ENCODE measurements around the gene TNS3. TPM values are rescaled to one million over a fixed set of nuclear protein-coding genes. Genes with fewer than 3 reads are reported as not detected.

TNS3 gene
- total RNA-seq, 1 experiment from 2014 or later, result 9.5 TPM

DNA sequence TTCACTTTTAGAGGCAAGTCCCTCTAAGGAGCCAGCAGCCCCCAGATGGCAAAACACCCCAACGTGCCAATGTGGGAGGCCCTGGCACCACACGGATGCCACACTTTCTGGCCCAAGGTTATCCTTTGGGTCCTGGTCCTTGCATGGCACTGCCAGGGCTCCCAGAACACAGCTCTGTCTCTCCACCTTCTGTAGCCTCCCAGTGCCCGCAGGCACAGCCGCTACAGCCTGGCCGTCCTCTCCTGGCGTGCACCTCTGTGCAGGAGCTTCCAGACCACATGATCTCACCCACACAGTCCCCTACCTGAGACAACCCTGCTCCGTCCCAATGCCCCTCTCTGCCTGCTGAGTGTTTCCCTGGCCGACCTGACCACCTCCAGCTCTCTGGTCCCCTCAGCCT, 215.0 kb downstream of the TNS3 start:
- H2BK20ac ChIP-seq (ENCODE audit: low read depth, low read length, poor library complexity, severe bottlenecking), result no peak overlapping the region
- no peaks in the 10 kb centered on the region for H3K23me2 ChIP-seq (ENCODE audit: insufficient read length, low read depth, low read length, poor library complexity, severe bottlenecking)
- TF ChIP-seq CTCF (conservative IDR thresholded peaks at IDR 0.05), result no peak
- Mint-ChIP-seq H3K36me3 (ENCODE audit: insufficient read depth in 1 of 3, low read depth in 3 of 3) (peaks cover 7 to 14% (median 7%) of the 10 kb centered on the region in 3 experiments; a peak in 5 of 7 replicates), H3K9me3 (no peaks in the 10 kb centered on the region), H3K27me3 (ENCODE audit: low read depth) (no peaks in the 10 kb centered on the region), H3K4me3 (no peak overlapping the region), H3K4me1 (peaks cover 6 to 8% of the 10 kb centered on the region in 2 experiments), H3K27ac (peak overlapping the region in 2 of 3 experiments; percentile 19 to 81; a peak in 3 of 7 replicates)
- H3K9ac ChIP-seq (ENCODE audit: extremely low read depth, insufficient read length, low read length), result no peak overlapping the region
- H4K20me1 ChIP-seq (ENCODE audit: control insufficient read depth, insufficient read depth, insufficient read length), result no peaks in the 10 kb centered on the region
- no peak overlapping the region for H3K18ac ChIP-seq (ENCODE audit: insufficient read length, low read depth, low read length)
- H4K5ac ChIP-seq (ENCODE audit: insufficient read length, low read depth, low read length), result no peak overlapping the region
- no peak overlapping the region for H3K4ac ChIP-seq (ENCODE audit: low read depth, low read length)
- no peak overlapping the region for H4K8ac ChIP-seq (replicated peaks; ENCODE audit: insufficient read length, low read depth, low read length)
- H3K27me3 ChIP-seq (ENCODE audit: insufficient read depth, low read length), result no peaks in the 10 kb centered on the region
- H2BK15ac ChIP-seq (ENCODE audit: low read depth, low read length), result no peak overlapping the region
- no peaks in the 10 kb centered on the region for H3K9me3 ChIP-seq (ENCODE audit: control insufficient read depth, low read depth, low read length)
- no peak overlapping the region for H2AFZ ChIP-seq (ENCODE audit: low read length)
- no peak overlapping the region for H2BK12ac ChIP-seq (ENCODE audit: insufficient read length, low read depth, low read length)
- H3K56ac ChIP-seq (ENCODE audit: insufficient read length, low read depth, low read length), result no peak overlapping the region
- H3T11ph ChIP-seq (ENCODE audit: low read length), result no peak overlapping the region
- H3K4me1 ChIP-seq (ENCODE audit: insufficient read depth, low read length), result peaks cover 2% of the 10 kb centered on the region; the same call in 1 of the 2 replicates
- H3K79me2 ChIP-seq (ENCODE audit: insufficient read depth, low read length), result no peaks in the 10 kb centered on the region
- H3K27ac ChIP-seq (ENCODE audit: insufficient read length, low read depth, low read length), result no peak overlapping the region
- no peak overlapping the region for H2AK5ac ChIP-seq (ENCODE audit: insufficient read length, low read length)
- WGBS (ENCODE audit: extremely low coverage, insufficient read length, low lambda C conversion rate), result no CpG with 5 or more reads among the region's 8 CpGs
- no peak for DNase-seq
- H3K4me2 ChIP-seq (ENCODE audit: insufficient read depth, insufficient read length, low read length), result no peak overlapping the region
- no peak overlapping the region for H2BK5ac ChIP-seq (ENCODE audit: insufficient read length, low read length)
- H3K23ac ChIP-seq (ENCODE audit: insufficient read length, low read depth, low read length), result no peak overlapping the region
- H4K91ac ChIP-seq (ENCODE audit: insufficient read length, low read depth, low read length), result no peak overlapping the region
- H3K79me1 ChIP-seq (ENCODE audit: insufficient read depth, low read depth, low read length, poor library complexity, severe bottlenecking), result no peaks in the 10 kb centered on the region
- no peak overlapping the region for H2BK120ac ChIP-seq (ENCODE audit: low read depth, low read length, poor library complexity, severe bottlenecking)
- no peak overlapping the region for H3K14ac ChIP-seq (ENCODE audit: insufficient read depth, low read length)
